GM12878 (cell line): Measurements from ENCODE around the gene TDRD9. TPM values are rescaled to one million over a fixed set of nuclear protein-coding genes. Genes with fewer than 3 reads are reported as not detected.

Experiments
- ATAC-seq: fragments of 200-7000 bp; cut with Tn5 transposase; 3 replicates; pipeline ENCODE4 v1.9.1; 2020; ENCODE audit warnings: mild to moderate bottlenecking, moderate library complexity
- BruUV-seq: library from RNA; stranded (reverse); fragments of 400-500 nt; replicated peaks from 2 replicates; lab custom pipeline; 2021; lab: Mats Ljungman, UMichigan
- CTCF ChIA-PET: fragments of 300-600 bp; sonication (Branson Sonifier 250); formaldehyde crosslinking; extraction: SDS; loops from one replicate; lab custom pipeline; 2021; ENCODE audit warnings: inconsistent platforms; lab: Yijun Ruan, JAX
- POLR2A ChIA-PET: fragments of 350-600 bp; formaldehyde crosslinking; extraction: SDS; loops from one replicate; lab custom pipeline; 2021; ENCODE audit warnings: inconsistent platforms; lab: Charles Lee
- RAD21 ChIA-PET: fragments of 300-600 bp; sonication (Branson Sonifier 250); formaldehyde crosslinking; loops from one replicate; lab custom pipeline; 2023; ENCODE audit warnings: antibody characterized with exemption; ENCODE audit not compliant: unreplicated experiment; lab: Charles Lee
- SMC1A ChIA-PET: fragments of 300-600 bp; sonication (Branson Sonifier 250); formaldehyde crosslinking; loops from one replicate; lab custom pipeline; 2023; ENCODE audit not compliant: unreplicated experiment, uncharacterized antibody; lab: Charles Lee
- DNase-seq: peaks from one replicate; pipeline ENCODE4 v3.0.0-alpha.2; 2011; ENCODE audit warnings: low read depth, low spot score
- FAIRE-seq: peaks from 3 replicates; lab custom pipeline; 2011; peaks lifted over from hg19 to GRCh38; lab: Jason Lieb, UNC
- H2AFZ ChIP-seq: 2 replicates; pipeline ENCODE4 v1.6.0; 2011; ENCODE audit warnings: low read depth, low read length, control low read depth; ENCODE audit not compliant: control insufficient read depth
- H3K27ac ChIP-seq: 2 replicates; pipeline ENCODE4 v1.5.1; 2011; ENCODE audit warnings: control low read depth; ENCODE audit not compliant: control insufficient read depth, insufficient read depth
- H3K27me3 ChIP-seq, 2 experiments: replicated peaks in 1 of 2; 2 replicates each; pipeline versions ENCODE4 v1.6.0 to v1.6.1; 2011; ENCODE audit warnings: low read length in 1 of 2; ENCODE audit not compliant: control insufficient read depth in 2 of 2, insufficient read depth in 2 of 2
- H3K36me3 ChIP-seq, 2 experiments: 2 replicates each; pipeline ENCODE4 v1.5.1; 2011; ENCODE audit warnings: low read length in 1 of 2; ENCODE audit not compliant: control insufficient read depth in 2 of 2, insufficient read depth in 2 of 2
- H3K4me1 ChIP-seq: 2 replicates; pipeline ENCODE4 v1.6.1; 2011; ENCODE audit warnings: mild to moderate bottlenecking, low read length, moderate library complexity, mixed read lengths; ENCODE audit not compliant: control insufficient read depth, insufficient read depth
- H3K4me2 ChIP-seq: 2 replicates; pipeline ENCODE4 v1.6.0; 2011; ENCODE audit warnings: control low read depth; ENCODE audit not compliant: control insufficient read depth, insufficient read depth
- H3K4me3 ChIP-seq: fragments of 200-600 bp; sonication (generic); 2 replicates; pipeline ENCODE4 v1.5.1; 2016
- H3K79me2 ChIP-seq: 2 replicates; pipeline ENCODE4 v1.6.0; 2011; ENCODE audit warnings: low read length; ENCODE audit not compliant: control insufficient read depth, insufficient read depth
- H3K9ac ChIP-seq: 2 replicates; pipeline ENCODE4 v1.8.0; 2011; ENCODE audit warnings: low read length, control low read depth, mixed read lengths; ENCODE audit not compliant: control insufficient read depth, insufficient read depth
- H3K9me3 ChIP-seq: replicated peaks from 3 replicates; pipeline ENCODE4 v1.5.1; 2011; ENCODE audit warnings: mild to moderate bottlenecking, low read length; ENCODE audit not compliant: control insufficient read depth, insufficient read depth
- H4K20me1 ChIP-seq: 2 replicates; pipeline ENCODE4 v1.6.0; 2011; ENCODE audit not compliant: control insufficient read depth, insufficient read depth
- ATF2 ChIP-seq: IDR thresholded peaks from 2 replicates; pipeline ENCODE4 v1.6.1; 2012; ENCODE audit warnings: low read length, inconsistent platforms
- BACH1 ChIP-seq: fragments of 450-650 bp; IDR thresholded peaks from 2 replicates; pipeline ENCODE4 v1.6.1; 2017; ENCODE audit warnings: mild to moderate bottlenecking, borderline replicate concordance
- BRCA1 ChIP-seq: IDR thresholded peaks from 2 replicates; pipeline ENCODE4 v1.6.1; 2011; ENCODE audit warnings: low read depth, low read length, improper control_type of control experiment
- EGR1 ChIP-seq, 2 experiments: IDR thresholded peaks; 1 replicate in 1 of 2; 2 replicates in 1 of 2; pipeline ENCODE4 v1.6.1; 2011 to 2012; ENCODE audit warnings: low read depth in 2 of 2, low read length in 2 of 2, borderline replicate concordance in 1 of 2, mild to moderate bottlenecking in 1 of 2, moderate library complexity in 1 of 2
- EZH2 ChIP-seq: IDR thresholded peaks from 2 replicates; pipeline ENCODE4 v1.6.1; 2012; ENCODE audit warnings: low read depth, mild to moderate bottlenecking, control low read depth, inconsistent platforms, low read length, borderline replicate concordance; ENCODE audit not compliant: control insufficient read depth
- FOXK2 ChIP-seq: fragments of 450-650 bp; IDR thresholded peaks from 2 replicates; pipeline ENCODE4 v1.6.1; 2017; ENCODE audit warnings: mild to moderate bottlenecking, moderate library complexity
- IRF5 ChIP-seq: fragments of 450-650 bp; IDR thresholded peaks from 2 replicates; pipeline ENCODE4 v1.6.1; 2017; ENCODE audit warnings: borderline replicate concordance
- NRF1 ChIP-seq: conservative IDR thresholded peaks from 2 replicates; pipeline ENCODE4 v1.6.1; 2011; ENCODE audit warnings: mild to moderate bottlenecking, low read depth, low read length, improper control_type of control experiment
- PKNOX1 ChIP-seq: fragments of 450-650 bp; IDR thresholded peaks from 2 replicates; pipeline ENCODE4 v1.6.1; 2016; ENCODE audit warnings: mild to moderate bottlenecking
- POLR2AphosphoS5 ChIP-seq: IDR thresholded peaks from 2 replicates; pipeline ENCODE4 v1.6.1; 2011; ENCODE audit warnings: mild to moderate bottlenecking, low read length, inconsistent platforms
- SREBF1 ChIP-seq: IDR thresholded peaks from 2 replicates; pipeline ENCODE4 v1.6.1; 2012; ENCODE audit warnings: mild to moderate bottlenecking, low read length
- STAT3 ChIP-seq: IDR thresholded peaks from 2 replicates; pipeline ENCODE4 v1.6.1; 2011; ENCODE audit warnings: low read depth, low read length, improper control_type of control experiment
- TCF3 ChIP-seq: IDR thresholded peaks from 2 replicates; pipeline ENCODE4 v1.6.1; 2012; ENCODE audit warnings: low read depth, mild to moderate bottlenecking, low read length, borderline replicate concordance; ENCODE audit not compliant: insufficient read depth
- YY1 ChIP-seq: IDR thresholded peaks from 2 replicates; pipeline ENCODE4 v1.6.1; 2011; ENCODE audit warnings: low read depth, mild to moderate bottlenecking, low read length
- ZBTB4 ChIP-seq: fragments of 450-650 bp; formaldehyde crosslinking; IDR thresholded peaks from 2 replicates; pipeline ENCODE4 v1.4.0; 2022; ENCODE audit warnings: mild to moderate bottlenecking, moderate library complexity
- ZNF622 ChIP-seq: fragments of 450-650 bp; IDR thresholded peaks from 2 replicates; pipeline ENCODE4 v1.6.1; 2017; ENCODE audit warnings: mild to moderate bottlenecking, inconsistent platforms
- ZSCAN29 ChIP-seq: fragments of 450-650 bp; IDR thresholded peaks from 2 replicates; pipeline ENCODE4 v1.6.1; 2017; ENCODE audit warnings: mild to moderate bottlenecking, moderate library complexity
- WGBS: methylation state at CpG from one replicate; pipeline ENCODE4 v1.1.6; 2016; ENCODE audit warnings: low lambda C conversion rate; ENCODE audit not compliant: insufficient replicate concordance, insufficient coverage; ENCODE audit errors: missing lambda C conversion rate; 5-methylcytosine and 5-hydroxymethylcytosine counted together
- in situ Hi-C: fragments of 300-500 bp; cut with MboI; formaldehyde crosslinking; loops from 9 replicates; pipeline ENCODE4 v1.14.3; 2018; ENCODE audit warnings: mixed read lengths
- intact Hi-C: fragments of 100-400 bp; cut with micrococcal nuclease; formaldehyde crosslinking; loops from one replicate; pipeline ENCODE4 v1.14.2; 2022; ENCODE audit not compliant: unreplicated experiment
- polyA plus RNA-seq, 11 experiments: library from polyadenylated mRNA; depleted of rRNA in 4 of 11; unstranded in 6 of 11; stranded (reverse) in 5 of 11; fragments of >200 nt; fragmentation: Nextera tagmentation in 4 of 11; fragmentation: Illumina TruSeq in 1 of 11; extraction: Ambion mirVana in 4 of 11; extraction: Trizol in 1 of 11; gene quantifications; 1 replicate in 1 of 11; 2 replicates in 10 of 11; pipeline versions ENCODE4 v1.2.1 to v1.2.3, GENCODE V29; 2011 to 2016; ENCODE audit warnings: inconsistent platforms in 2 of 11, missing spikeins in 2 of 11, low read depth in 1 of 11
- total RNA-seq, 4 experiments: library from RNA; depleted of rRNA in 3 of 4; stranded (reverse); fragments of >200 nt in 3 of 4; fragmentation: Illumina TruSeq in 1 of 4; extraction: Trizol in 1 of 4; gene quantifications; 2 replicates each; pipeline versions ENCODE4 v1.2.1 to v1.2.3, GENCODE V29; 2013 to 2021

The TDRD9 gene
- total and polyA plus RNA-seq, 10 of the 15 experiments (the other 5 are each of a cell fraction or from before 2014, with no cell fraction given), result 0.12 TPM; not detected in 9

- no peak for TF ChIP-seq EGR1 (IDR thresholded peaks at IDR 0.05; ENCODE audit: borderline replicate concordance in 1 of 2, low read depth in 2 of 2, low read length in 2 of 2)
- TF ChIP-seq STAT3, result no peak
- TF ChIP-seq BRCA1, result no peak
- no peak for TF ChIP-seq ATF2
Observed at GRCh38 chr14:104066279-104066678, 138.0 kb downstream of the TDRD9 start (continued).

- POLR2A ChIA-PET, result no interaction called here
- no peak for TF ChIP-seq BACH1
- no peak for TF ChIP-seq EZH2
- TF ChIP-seq ZSCAN29, result no peak
- TF ChIP-seq SREBF1, result no peak
- TF ChIP-seq ZBTB4, result no peak
- TF ChIP-seq IRF5, result no peak
- no peak for TF ChIP-seq ZNF622
- no peak for TF ChIP-seq NRF1
- TF ChIP-seq PKNOX1, result no peak
- no peak for TF ChIP-seq YY1
- TF ChIP-seq TCF3, result no peak
- TF ChIP-seq POLR2AphosphoS5, result no peak
- TF ChIP-seq FOXK2, result no peak
Observed at GRCh38 chr14:104066719-104067295, 138.6 kb downstream of the TDRD9 start.

More at GRCh38 chr14:104066719-104067295, 138.6 kb downstream of the TDRD9 start:
- Histone ChIP-seq H3K27ac (no peak overlapping the region), H3K36me3 (no peaks in the 10 kb centered on the region), H3K4me2 (no peak overlapping the region), H3K4me1 (no peaks in the 10 kb centered on the region), H4K20me1 (no peaks in the 10 kb centered on the region), H3K9ac (no peak overlapping the region), H2AFZ (no peak overlapping the region), H3K27me3 (no peaks in the 10 kb centered on the region; a peak in 1 of 4 replicates), H3K79me2 (no peaks in the 10 kb centered on the region), H3K4me3 (no peak overlapping the region), H3K9me3 (peaks cover 6% of the 10 kb centered on the region; the same call in 2 of the 3 replicates)
- RAD21 ChIA-PET, result no interaction called here
- no TSS peak for BruUV-seq
- intact Hi-C loops, result no loop called here
- CTCF ChIA-PET, result no interaction called here
- FAIRE-seq, result no peak
- SMC1A ChIA-PET, result no interaction called here
- in situ Hi-C loops, result no loop called here
- no peak for DNase-seq
- ATAC-seq, result no peak
- 19% methylated on average over 4 of the region's 4 CpGs for WGBS
